T47D (cell line): Measurements from ENCODE around the gene UTP4.
"Not testable (repeated sequence)": the region's sequence is repeated elsewhere in the genome, so short reads cannot be mapped to it uniquely, and the experiment has no call there.

Experiments
- DNase-seq, 2 experiments: peaks; one replicate each; pipeline versions ENCODE4 v3.0.0 to v3.0.0-alpha.2; 2011 to 2012; ENCODE audit warnings: low read depth in 1 of 2, low spot score in 1 of 2
- JUND ChIP-seq: IDR thresholded peaks from 2 replicates; pipeline ENCODE4 v1.6.1; 2012; ENCODE audit warnings: low read depth
- in situ Hi-C: cut with HindIII; loops from 2 replicates; pipeline ENCODE4 v1.10.0; 2016; ENCODE audit warnings: low sequenced_read_pairs, low pct_unique_long_range_greater_than_20kb

The UTP4 gene

GRCh38 chr16:69114346-69114975, 18.0 kb upstream of the UTP4 start:
- DNase-seq = no peak
- TF ChIP-seq JUND = no peak
- in situ Hi-C loops = no loop called here

- DNase-seq = no peak
- in situ Hi-C loops = no loop called here
- TF ChIP-seq JUND = no peak
Observed at GRCh38 chr16:69114976-69115355, 17.5 kb upstream of the UTP4 start.

GRCh38 chr16:69115361-69115760, 17.1 kb upstream of the UTP4 start:
- DNase-seq = no peak
- in situ Hi-C loops = no loop called here
- TF ChIP-seq JUND = no peak

DNA sequence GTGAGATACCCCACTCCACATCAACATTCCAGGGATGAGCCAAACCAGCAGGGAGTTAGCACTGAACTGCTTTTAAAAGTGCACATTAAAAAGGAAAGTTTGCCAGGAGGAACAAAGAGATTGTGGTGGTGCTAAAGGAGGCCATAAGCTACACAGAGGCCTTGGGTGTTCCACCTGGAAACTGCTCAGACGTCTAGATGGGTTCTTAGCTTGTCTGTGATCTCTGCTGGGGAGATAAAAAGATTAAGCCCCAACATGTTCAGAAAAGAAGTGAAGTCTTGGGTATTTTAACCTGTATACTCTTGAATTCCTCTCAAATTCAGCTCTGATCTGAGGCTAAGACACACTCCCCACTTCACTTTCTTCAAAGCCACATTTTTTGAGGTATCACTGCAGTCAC, 16.6 kb upstream of the UTP4 start:
- no peak for TF ChIP-seq JUND
- in situ Hi-C loops = no loop called here
- no peak for DNase-seq

GRCh38 chr16:69116256-69116875, 16.1 kb upstream of the UTP4 start:
- no peak for DNase-seq
- no peak for TF ChIP-seq JUND
- in situ Hi-C loops = no loop called here

DNA sequence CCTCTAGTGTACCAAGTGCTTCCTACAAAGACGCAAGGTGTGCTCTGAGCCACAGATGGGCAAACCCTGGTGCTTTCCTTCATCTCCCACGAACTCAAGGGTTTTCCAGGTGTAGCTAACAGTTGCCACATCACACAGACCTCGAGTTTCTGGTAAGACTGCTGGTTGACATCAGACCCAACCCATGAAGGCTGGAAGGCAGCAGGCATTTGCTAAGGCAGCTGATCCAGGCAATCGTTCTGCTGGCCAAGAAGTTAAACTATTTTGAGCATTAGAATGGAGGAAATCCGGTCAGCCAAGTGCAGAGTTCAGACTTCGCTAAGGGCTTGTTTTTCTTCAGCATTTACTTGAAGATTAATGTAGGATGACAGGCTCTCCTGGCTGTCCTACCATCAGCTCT, 15.5 kb upstream of the UTP4 start:
- in situ Hi-C loops = no loop called here
- no peak for TF ChIP-seq JUND
- no peak for DNase-seq

DNA sequence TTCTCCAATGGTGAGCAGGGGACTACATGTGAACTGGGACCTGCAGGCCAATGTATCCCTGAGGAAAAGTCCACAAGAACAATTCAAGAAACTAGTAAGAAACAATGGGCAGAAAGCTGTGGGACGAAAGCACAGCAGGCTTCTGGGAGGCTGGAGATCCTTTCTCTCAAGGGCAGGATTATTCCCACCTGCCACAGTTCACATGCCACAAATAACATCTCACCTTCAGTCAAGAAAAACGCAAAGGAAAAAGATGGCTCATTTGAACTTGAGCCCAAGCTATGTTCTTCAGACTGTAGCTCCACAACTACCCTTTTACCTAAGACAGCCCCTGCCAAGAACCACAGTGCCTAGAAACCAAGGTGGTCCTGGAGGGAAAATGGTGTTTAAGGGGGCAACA, 14.0 kb upstream of the UTP4 start:
- no peak for DNase-seq
- in situ Hi-C loops = no loop called here
- TF ChIP-seq JUND = no peak

- no peak for TF ChIP-seq JUND
- DNase-seq = no peak
- in situ Hi-C loops = no loop called here
Observed at GRCh38 chr16:69118994-69119393, 13.5 kb upstream of the UTP4 start.

DNA sequence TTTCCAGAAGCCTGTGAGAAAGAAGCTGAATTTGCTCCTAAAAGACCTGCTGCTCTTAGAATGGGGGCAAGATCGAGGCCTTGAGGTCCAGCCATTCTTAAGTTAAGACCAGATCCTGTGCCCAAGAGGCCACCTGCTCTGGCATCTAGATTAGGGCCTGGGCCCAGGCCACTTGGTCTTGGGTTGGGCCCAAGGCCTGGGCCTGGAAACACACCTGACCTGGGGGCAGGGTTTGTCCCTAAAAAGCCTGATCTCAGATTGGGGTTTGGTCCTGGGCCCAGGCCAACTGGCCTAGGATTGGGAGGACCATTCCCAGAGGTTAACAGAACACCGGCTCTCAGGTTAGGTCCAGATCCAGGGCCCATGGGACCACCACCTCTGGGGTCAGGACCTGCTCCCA, 12.9 kb upstream of the UTP4 start:
- TF ChIP-seq JUND = no peak
- no peak for DNase-seq
- in situ Hi-C loops = no loop called here

DNA sequence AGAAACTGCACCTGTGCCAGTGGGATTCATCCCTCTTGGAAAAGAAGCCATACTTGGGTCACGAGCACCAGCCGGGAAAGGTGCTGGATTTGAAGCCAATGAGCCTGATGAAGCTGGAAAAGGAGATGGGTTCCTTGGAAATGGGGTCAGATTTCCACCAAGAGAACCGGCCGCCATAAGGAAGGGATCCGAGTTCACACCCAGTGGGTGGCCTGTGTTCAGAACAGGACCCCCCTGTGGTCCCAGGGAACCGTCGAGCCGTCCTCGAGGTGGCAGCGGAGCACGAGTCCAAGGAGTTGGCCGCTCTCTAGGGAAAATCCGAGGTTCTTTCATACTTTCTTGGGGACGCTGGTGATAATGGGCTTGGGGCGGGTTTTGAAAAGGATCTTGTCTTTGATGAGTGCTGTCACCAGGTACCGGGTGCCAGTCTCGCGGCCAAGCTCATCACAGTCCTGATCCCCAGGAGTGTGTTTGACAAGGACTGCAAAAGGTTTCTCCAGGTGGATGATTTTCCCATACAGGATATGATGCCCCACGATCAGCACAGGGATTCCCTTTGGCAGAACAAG, 12.3 kb upstream of the UTP4 start:
- in situ Hi-C loops = no loop called here
- no peak for DNase-seq
- no peak for TF ChIP-seq JUND

DNA sequence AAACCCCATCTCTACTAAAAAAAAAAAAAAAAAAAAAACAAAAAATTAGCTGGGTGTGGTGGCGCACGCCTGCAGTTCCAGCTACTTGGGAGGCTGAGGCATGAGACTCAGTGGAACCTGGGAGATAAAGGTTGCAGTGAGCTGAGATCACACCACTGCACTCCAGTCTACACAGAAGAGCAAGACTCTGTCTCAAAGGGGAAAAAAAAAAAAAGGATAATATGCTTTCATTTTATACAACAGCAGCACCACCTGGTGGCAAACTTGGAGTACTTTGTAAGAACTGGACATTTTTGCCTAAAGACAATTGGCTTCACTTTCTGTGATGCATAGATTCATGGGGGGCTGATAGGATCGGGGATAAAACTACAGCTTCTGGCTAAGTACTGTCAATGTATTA, 8.5 kb upstream of the UTP4 start:
- DNase-seq = peak; percentile 43 to 85
- in situ Hi-C loops = no loop called here

DNA sequence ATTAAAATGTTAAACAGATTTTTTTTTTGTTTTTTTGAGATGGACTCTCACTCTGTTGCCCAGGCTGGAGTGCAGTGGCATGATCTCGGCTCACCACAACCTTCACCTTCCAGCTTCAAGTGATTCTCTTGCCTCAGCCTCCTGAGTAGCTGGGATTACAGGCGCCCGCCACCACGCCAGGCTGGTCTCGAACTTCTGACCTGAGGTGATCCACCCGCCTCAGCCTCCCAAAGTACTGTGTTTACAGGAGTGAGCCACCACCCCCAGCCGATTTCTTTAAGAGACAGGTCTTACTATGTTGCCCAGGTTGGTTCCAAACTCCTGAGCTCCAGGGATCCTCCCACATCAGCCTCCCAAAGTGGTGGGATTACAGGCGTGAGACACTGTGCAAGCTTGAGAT, 8.0 kb upstream of the UTP4 start:
- in situ Hi-C loops, DNase-seq: not testable (repeated sequence)

More for the DNA sequence above, 8.5 kb upstream of the UTP4 start:
- no peak for TF ChIP-seq JUND

DNA sequence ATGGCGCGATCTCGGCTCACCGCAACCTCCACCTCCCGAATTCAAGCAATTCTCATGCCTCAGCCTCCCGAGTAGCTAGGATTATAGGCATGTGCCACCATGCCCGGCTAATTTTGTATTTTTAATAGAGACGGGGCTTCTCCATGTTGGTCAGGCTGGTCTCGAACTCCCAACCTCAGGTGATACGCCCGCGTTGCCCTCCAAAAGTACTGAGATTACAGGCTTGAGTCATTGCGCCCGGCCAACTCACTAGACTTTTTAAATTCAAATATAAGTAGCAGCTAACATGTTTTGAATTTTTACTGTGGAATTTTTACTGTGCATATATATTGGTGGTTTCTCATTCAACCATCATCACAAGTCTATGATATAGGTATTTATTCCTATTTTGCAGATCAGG, 7.5 kb upstream of the UTP4 start:
- DNase-seq, in situ Hi-C loops: not testable (repeated sequence)

GRCh38 chr16:69126221-69126620, 6.2 kb upstream of the UTP4 start:
- DNase-seq = no peak
- in situ Hi-C loops = no loop called here
- no peak for TF ChIP-seq JUND

DNA sequence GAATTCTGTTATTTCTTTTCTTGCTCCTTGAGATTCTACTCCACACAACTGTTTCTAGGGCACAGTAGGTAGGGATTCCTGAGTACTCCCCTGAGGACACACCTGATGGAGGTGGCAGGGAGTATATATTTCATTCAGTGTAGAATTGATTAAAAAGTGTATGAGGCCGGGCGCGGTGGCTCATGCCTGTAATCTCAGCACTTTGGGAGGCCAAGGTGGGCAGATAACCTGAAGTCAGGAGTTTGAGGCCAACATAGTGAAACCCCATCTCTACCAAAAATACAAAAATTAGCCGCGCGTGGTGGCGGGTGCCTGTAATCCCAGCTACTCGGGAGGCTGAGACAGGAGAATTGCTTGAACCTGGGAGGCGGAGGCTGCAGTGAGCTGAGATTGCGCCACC, 5.6 kb upstream of the UTP4 start:
- DNase-seq, in situ Hi-C loops: not testable (repeated sequence)
